Renal cortex interstitium (tissue), 3 donors: Measurements from ENCODE around the gene CBR3. TPM values are rescaled to one million over a fixed set of nuclear protein-coding genes. Genes with fewer than 3 reads are reported as not detected.

Experiments used
- polyA plus RNA-seq, 3 donors: library from polyadenylated mRNA; unstranded; fragments of 120-200 nt; gene quantifications; one replicate each; pipeline ENCODE4 v1.2.1, GENCODE V29; 2013; ENCODE audit not compliant: insufficient read length in 3 of 3

The CBR3 gene
- polyA plus RNA-seq, 3 donors: 1.2 to 2.4 (median 1.6) TPM

Other genes starting within 250 kb of the CBR3 start
- gene SETD4, start 74.6 kb upstream of the CBR3 start, polyA plus RNA-seq: 10 to 100 TPM; 27.1 to 61.6 (median 28.3) TPM
- 10 to 100 TPM; 60.8 to 67.9 (median 66.2) TPM for gene CBR1, start 65.1 kb upstream of the CBR3 start, polyA plus RNA-seq
- 1 to 10 TPM; 6.0 to 8.0 (median 6.8) TPM for gene DOP1B, start 21.7 kb downstream of the CBR3 start, polyA plus RNA-seq
- gene MORC3, start 185.1 kb downstream of the CBR3 start, polyA plus RNA-seq: 10 to 100 TPM; 35.6 to 45.7 (median 43.9) TPM